Epithelial cell of proximal tubule (primary cell): ENCODE results near the gene RRAS. TPM values are rescaled to one million over a fixed set of nuclear protein-coding genes. Genes with fewer than 3 reads are reported as not detected.

Experiments used
- DNase-seq: peaks from one replicate; pipeline ENCODE4 v3.0.0-alpha.2; 2011; ENCODE audit warnings: low read depth
- H3K4me3 ChIP-seq: 2 replicates; pipeline ENCODE4 v1.5.1; 2011; ENCODE audit warnings: low read depth, mild to moderate bottlenecking, low read length
- CTCF ChIP-seq: conservative IDR thresholded peaks from 2 replicates; pipeline ENCODE4 v1.5.1; 2012; ENCODE audit warnings: low read depth, mild to moderate bottlenecking, low read length
- total RNA-seq: library from RNA; depleted of rRNA; stranded (reverse); fragments of >200 nt; gene quantifications from 2 replicates; pipeline ENCODE4 v1.2.3, GENCODE V29; 2015

The RRAS gene
- total RNA-seq, 1 donor from 2014 or later = 67.2 TPM

DNA sequence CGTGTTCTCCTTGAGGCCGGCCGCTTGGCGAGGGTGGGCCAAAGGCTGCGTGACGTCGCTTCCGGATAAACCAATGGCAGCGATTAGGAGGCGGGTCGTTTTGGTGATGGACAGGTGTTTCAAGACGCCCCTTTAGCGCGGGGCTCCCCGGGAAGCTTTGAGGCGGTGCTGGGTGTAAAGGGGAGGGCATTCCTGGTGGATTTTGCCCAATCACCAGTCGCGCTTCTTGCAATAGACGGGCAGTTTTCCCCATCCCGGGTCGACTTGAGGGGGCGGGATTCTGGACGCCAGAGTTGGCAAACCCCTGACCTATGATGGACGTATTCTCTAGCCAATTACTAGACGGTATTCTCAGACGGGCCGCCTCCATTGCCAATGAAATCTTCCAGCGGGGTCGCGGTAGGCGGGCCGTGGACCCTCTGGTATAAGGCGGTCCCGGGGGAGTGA lies 36.9 kb upstream of the RRAS start:
- peak overlapping the region; percentile 100 for H3K4me3 ChIP-seq
- DNase-seq = peak; percentile 99
- TF ChIP-seq CTCF = no peak

DNA sequence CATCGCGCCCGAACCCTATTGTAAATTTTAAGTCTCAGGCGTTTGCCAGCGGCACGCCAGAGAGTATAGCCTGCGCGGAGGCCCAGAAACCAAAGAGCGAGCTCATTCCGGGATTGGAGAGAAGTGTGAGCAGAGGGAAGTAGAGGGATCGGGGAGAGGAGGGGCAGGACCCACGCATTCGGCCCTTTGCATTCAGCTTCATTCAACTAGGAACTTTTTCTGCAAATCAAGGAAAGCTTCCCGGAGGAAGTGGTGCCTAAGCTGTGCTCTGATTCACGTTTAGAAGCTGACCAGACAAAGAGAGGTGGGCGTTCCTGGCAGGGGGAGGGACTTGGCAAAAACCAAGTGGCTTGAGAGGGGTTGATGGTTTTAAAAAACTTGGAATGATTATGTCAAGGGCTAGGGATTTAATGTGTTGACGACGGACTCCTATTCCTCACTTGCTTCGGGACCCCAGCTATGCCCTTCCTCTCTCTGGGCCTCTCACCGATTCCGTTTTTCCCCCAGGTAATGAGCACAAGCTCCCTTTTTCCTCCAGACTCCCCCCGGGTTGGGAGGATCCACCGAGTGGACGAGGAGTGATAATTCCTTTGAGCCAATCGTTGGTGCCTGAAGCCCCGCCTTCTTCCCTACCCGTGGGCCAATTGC lies 36.3 kb upstream of the RRAS start:
- H3K4me3 ChIP-seq = peak overlapping the region; percentile 55
- DNase-seq = peak; percentile 93
- TF ChIP-seq CTCF = no peak

GRCh38 chr19:49672131-49672919 lies 32.4 kb upstream of the RRAS start:
- no peak for DNase-seq
- H3K4me3 ChIP-seq = peak overlapping the region; percentile 43
- peak; percentile 95 for TF ChIP-seq CTCF

DNA sequence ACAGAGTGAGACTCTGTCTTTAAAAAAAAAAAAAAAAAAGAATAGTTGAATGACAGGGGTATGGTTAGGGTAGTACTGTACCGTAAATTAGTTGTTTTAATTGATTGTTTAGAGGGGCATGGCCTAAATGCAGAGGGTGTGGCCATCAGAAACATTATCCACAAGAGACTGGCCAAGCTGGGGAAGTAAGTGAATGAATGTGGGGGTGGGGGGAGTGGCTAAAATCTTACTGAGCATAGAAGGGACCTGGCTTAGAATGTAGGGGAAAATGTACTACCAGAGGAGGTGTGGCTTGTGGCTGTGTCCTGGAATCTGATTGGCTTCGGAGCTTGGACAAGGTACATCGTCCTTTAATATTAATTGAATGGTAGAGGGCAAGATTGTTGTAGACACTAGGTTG lies 29.6 kb upstream of the RRAS start:
- H3K4me3 ChIP-seq = no peak overlapping the region
- DNase-seq = no peak
- no peak for TF ChIP-seq CTCF

DNA sequence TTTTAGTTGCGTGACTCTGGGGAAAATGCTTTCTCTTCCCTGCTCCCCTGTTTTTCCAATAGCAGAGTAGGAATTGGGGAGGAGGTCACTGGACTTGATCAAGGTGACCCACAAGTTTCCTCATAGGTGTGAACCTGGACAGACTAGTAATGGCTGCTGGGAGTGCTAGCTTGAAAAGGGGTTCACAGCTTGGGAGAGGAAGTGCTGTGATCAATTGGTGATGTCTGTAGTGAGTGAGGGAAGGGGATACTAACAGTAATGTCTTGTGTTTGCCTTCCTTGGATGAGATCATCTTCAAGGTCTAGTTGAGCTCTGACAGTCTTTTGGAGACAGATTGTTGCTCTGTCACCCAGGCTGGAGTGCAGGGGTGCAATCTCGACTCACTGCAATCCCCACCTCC lies 27.5 kb upstream of the RRAS start:
- H3K4me3 ChIP-seq = no peak overlapping the region
- DNase-seq = no peak
- no peak for TF ChIP-seq CTCF

- TF ChIP-seq CTCF = peak; percentile 7
- DNase-seq = no peak
- H3K4me3 ChIP-seq = peak overlapping the region; percentile 87
Observed at GRCh38 chr19:49666120-49666444, 26.1 kb upstream of the RRAS start.
